Measurements from ENCODE around the gene PAQR6. TPM values are rescaled to one million over a fixed set of nuclear protein-coding genes. Genes with fewer than 3 reads are reported as not detected.

PAQR6 gene
- total and polyA plus RNA-seq, 10 of the 15 experiments (the other 5 are each of a cell fraction or from before 2014, with no cell fraction given) = 0.42 to 4.5 (median 1.3) TPM

GRCh38 chr1:156245451-156246232, 2.2 kb downstream of the PAQR6 start:
- CTCF ChIA-PET = interaction anchor here (0.9 to 1.4 kb wide), 6 partner anchors 74 to 155 kb away, joined by 3 to 4 read pairs (median 3); no protein-coding TSS in a partner anchor
- 3% methylated on average over 69 of the region's 69 CpGs for WGBS (ENCODE audit: insufficient coverage, insufficient replicate concordance, low lambda C conversion rate, missing lambda C conversion rate)
- H3K4me3 ChIP-seq = peak overlapping the region; percentile 71
- POLR2A ChIA-PET = interaction anchor here (0.6 to 0.9 kb wide), 3 partner anchors 7 to 327 kb away, joined by 3 to 4 read pairs (median 3); no protein-coding TSS in a partner anchor
- H3K36me3 ChIP-seq (ENCODE audit: control insufficient read depth in 2 of 2, insufficient read depth in 2 of 2, low read length in 1 of 2) = peaks cover 3 to 14% of the 10 kb centered on the region in 2 experiments; a peak in 3 of 4 replicates
- H3K79me2 ChIP-seq (ENCODE audit: control insufficient read depth, insufficient read depth, low read length) = no peaks in the 10 kb centered on the region
- H2AFZ ChIP-seq (ENCODE audit: control insufficient read depth, low read depth, low read length) = peak overlapping the region; percentile 80
- peak; percentile 70 for ATAC-seq
- in situ Hi-C loops (cut with MboI) (no loop called here), intact Hi-C loops (cut with micrococcal nuclease; ENCODE audit: unreplicated experiment) (no loop called here)
- H4K20me1 ChIP-seq (ENCODE audit: control insufficient read depth, insufficient read depth) = no peaks in the 10 kb centered on the region
- H3K4me1 ChIP-seq (ENCODE audit: control insufficient read depth, insufficient read depth, low read length) = peaks cover 25% of the 10 kb centered on the region
- BruUV-seq (replicated peaks) = no TSS peak
- SMC1A ChIA-PET (ENCODE audit: uncharacterized antibody, unreplicated experiment) = interaction anchor here (0.6 to 1.3 kb wide), 3 partner anchors 11 to 116 kb away, joined by 3 to 4 read pairs (median 3); no protein-coding TSS in a partner anchor
- no peaks in the 10 kb centered on the region for H3K27me3 ChIP-seq (replicated peaks in 1 of 2; ENCODE audit: control insufficient read depth in 2 of 2, insufficient read depth in 2 of 2, low read length in 1 of 2)
- no peak overlapping the region for H3K27ac ChIP-seq (ENCODE audit: control insufficient read depth, insufficient read depth)
- peak overlapping the region; percentile 85 for H3K4me2 ChIP-seq (ENCODE audit: control insufficient read depth, insufficient read depth)
- no peak for DNase-seq (ENCODE audit: low read depth, low spot score)
- RAD21 ChIA-PET (ENCODE audit: unreplicated experiment) = interaction anchor here (1.1 kb wide), 1 partner anchor 28 kb away, joined by 3 read pairs; no protein-coding TSS in a partner anchor
- H3K9me3 ChIP-seq (replicated peaks; ENCODE audit: control insufficient read depth, insufficient read depth, low read length) = no peaks in the 10 kb centered on the region
- FAIRE-seq = no peak
- peak overlapping the region; percentile 57; the same call in 1 of the 2 replicates for H3K9ac ChIP-seq (ENCODE audit: control insufficient read depth, insufficient read depth, low read length)
- no peak for TF ChIP-seq SREBF2 (IDR thresholded peaks at IDR 0.05; ENCODE audit: low read length)
- TF ChIP-seq EED (IDR thresholded peaks at IDR 0.05; ENCODE audit: low read depth) = no peak
- no peak for TF ChIP-seq ZBTB11 (CRISPR knock-in tag; IDR thresholded peaks at IDR 0.05)
- 0 out of 2 replicates have a peak, but pooled peaks have one; percentile 2 for TF ChIP-seq TCF12 (IDR thresholded peaks at IDR 0.05; ENCODE audit: low read depth, low read length)
- TF ChIP-seq RELA (IDR thresholded peaks at IDR 0.05; ENCODE audit: borderline replicate concordance, partially characterized antibody) = no peak
- peak; percentile 95 for TF ChIP-seq ZNF687 (IDR thresholded peaks at IDR 0.05)
- no peak for TF ChIP-seq RUNX3 (IDR thresholded peaks at IDR 0.05; ENCODE audit: low read length)
- peak; percentile 76 for TF ChIP-seq HDAC6 (IDR thresholded peaks at IDR 0.05; ENCODE audit: unreplicated experiment)
- TF ChIP-seq SIN3A (IDR thresholded peaks at IDR 0.05; ENCODE audit: low read depth, low read length) = no peak
- 0 out of 2 replicates have a peak, but pooled peaks have one; percentile 19 for TF ChIP-seq NR2F1 (conservative IDR thresholded peaks at IDR 0.05)
- peak; percentile 50; the same call in 1 of the 2 replicates for TF ChIP-seq LARP7 (IDR thresholded peaks at IDR 0.05)
- peak; percentile 84 for TF ChIP-seq MAX (IDR thresholded peaks at IDR 0.05; ENCODE audit: low read depth, low read length)
- no peak for TF ChIP-seq STAT3 (IDR thresholded peaks at IDR 0.05; ENCODE audit: low read depth, low read length)
- TF ChIP-seq BHLHE40 (IDR thresholded peaks at IDR 0.05; ENCODE audit: borderline replicate concordance in 1 of 2, low read depth in 2 of 2, low read length in 1 of 2) = peak in 1 of 2 experiments; percentile 55; a peak in 1 of 4 replicates
- TF ChIP-seq POLR2A (IDR thresholded peaks at IDR 0.05; ENCODE audit: low read depth, low read length) = peak; percentile 74; the same call in 1 of the 2 replicates

Data from GM12878 (cell line).